IMR-90 (cell line): Measurements from ENCODE around the gene FXN. TPM values are rescaled to one million over a fixed set of nuclear protein-coding genes. Genes with fewer than 3 reads are reported as not detected.

Experiments
- ATAC-seq: fragments of 200-7000 bp; cut with Tn5 transposase; 2 replicates; pipeline ENCODE4 v1.9.1; 2020; ENCODE audit warnings: low read depth, mild to moderate bottlenecking, moderate library complexity
- BruUV-seq: library from RNA; stranded (reverse); fragments of 400-500 nt; replicated peaks from 2 replicates; lab custom pipeline; 2021; lab: Mats Ljungman, UMichigan
- CTCF ChIA-PET: fragments of 300-600 bp; formaldehyde crosslinking; extraction: SDS; loops from one replicate; lab custom pipeline; 2021; ENCODE audit warnings: antibody characterized with exemption; lab: Yijun Ruan, JAX
- POLR2A ChIA-PET: fragments of 300-600 bp; sonication (Branson Sonifier 250); formaldehyde crosslinking; loops from one replicate; lab custom pipeline; 2022; ENCODE audit warnings: antibody characterized with exemption; ENCODE audit not compliant: unreplicated experiment; lab: Charles Lee
- DNase-seq: peaks from one replicate; pipeline ENCODE4 v3.0.0; 2013
- H2AFZ ChIP-seq: replicated peaks from 2 replicates; pipeline ENCODE3; 2013; ENCODE audit warnings: low read length, mild to moderate bottlenecking; ENCODE audit not compliant: poor library complexity
- H2AK5ac ChIP-seq: 2 replicates; pipeline ENCODE4 v1.6.1; 2013; ENCODE audit warnings: low read depth, low read length, inconsistent platforms
- H2AK9ac ChIP-seq: replicated peaks from 2 replicates; pipeline ENCODE3; 2013; ENCODE audit warnings: mild to moderate bottlenecking, low read depth, low read length, moderate library complexity; ENCODE audit not compliant: poor library complexity
- H2BK120ac ChIP-seq: 2 replicates; pipeline ENCODE4 v1.6.1; 2013; ENCODE audit warnings: low read depth, low read length, inconsistent platforms
- H2BK15ac ChIP-seq: 3 replicates; pipeline ENCODE4 v1.6.1; 2013; ENCODE audit warnings: low read depth, low read length, inconsistent platforms
- H2BK20ac ChIP-seq: 2 replicates; pipeline ENCODE4 v1.6.1; 2013; ENCODE audit warnings: low read depth, mild to moderate bottlenecking, inconsistent platforms, low read length, moderate library complexity
- H2BK5ac ChIP-seq: 2 replicates; pipeline ENCODE4 v1.6.1; 2013; ENCODE audit warnings: mild to moderate bottlenecking, low read depth, low read length, inconsistent platforms; ENCODE audit not compliant: poor library complexity, severe bottlenecking
- H3K14ac ChIP-seq: replicated peaks from 2 replicates; pipeline ENCODE4 v1.6.1; 2013; ENCODE audit warnings: low read depth, low read length, inconsistent platforms
- H3K18ac ChIP-seq: 2 replicates; pipeline ENCODE4 v1.6.1; 2013; ENCODE audit warnings: low read depth, low read length, control low read depth
- H3K23ac ChIP-seq: 2 replicates; pipeline ENCODE4 v1.6.1; 2013; ENCODE audit warnings: low read depth, low read length, inconsistent platforms
- H3K27ac ChIP-seq: 2 replicates; pipeline ENCODE4 v1.5.1; 2013; ENCODE audit warnings: mild to moderate bottlenecking, control low read depth, low read length; ENCODE audit not compliant: insufficient read depth
- H3K27me3 ChIP-seq: 2 replicates; pipeline ENCODE4 v1.6.1; 2013; ENCODE audit warnings: low read length; ENCODE audit not compliant: control insufficient read depth, insufficient read depth
- H3K36me3 ChIP-seq: 2 replicates; pipeline ENCODE4 v1.6.1; 2013; ENCODE audit warnings: low read length, mixed read lengths; ENCODE audit not compliant: control insufficient read depth, insufficient read depth
- H3K4ac ChIP-seq: 2 replicates; pipeline ENCODE4 v1.6.1; 2013; ENCODE audit warnings: low read depth, low read length, inconsistent platforms
- H3K4me1 ChIP-seq: 2 replicates; pipeline ENCODE4 v1.6.1; 2013; ENCODE audit warnings: low read length, mixed read lengths; ENCODE audit not compliant: control insufficient read depth, insufficient read depth
- H3K4me2 ChIP-seq: 2 replicates; pipeline ENCODE4 v1.6.1; 2013; ENCODE audit warnings: low read depth, mild to moderate bottlenecking, control low read depth, low read length, moderate library complexity
- H3K4me3 ChIP-seq: 2 replicates; pipeline ENCODE4 v1.5.1; 2013; ENCODE audit warnings: low read depth, mild to moderate bottlenecking, control low read depth, low read length, moderate library complexity; ENCODE audit not compliant: insufficient read depth
- H3K56ac ChIP-seq: 2 replicates; pipeline ENCODE4 v1.6.1; 2013; ENCODE audit warnings: low read length, inconsistent platforms; ENCODE audit not compliant: insufficient read depth; ENCODE audit errors: extremely low read depth
- H3K79me1 ChIP-seq, 2 experiments: 2 replicates each; pipeline ENCODE4 v1.6.1; 2013; ENCODE audit warnings: low read length in 2 of 2, inconsistent platforms in 1 of 2, low read depth in 1 of 2
- H3K9ac ChIP-seq: 2 replicates; pipeline ENCODE4 v1.6.1; 2013; ENCODE audit warnings: low read depth, low read length, control low read depth
- H3K9me1 ChIP-seq: 2 replicates; pipeline ENCODE4 v1.6.1; 2013; ENCODE audit warnings: low read length, inconsistent platforms; ENCODE audit not compliant: insufficient read depth
- H3K9me3 ChIP-seq: 2 replicates; pipeline ENCODE4 v1.6.1; 2013; ENCODE audit warnings: low read length; ENCODE audit not compliant: control insufficient read depth, insufficient read depth
- H4K20me1 ChIP-seq: 2 replicates; pipeline ENCODE4 v1.6.1; 2013; ENCODE audit warnings: low read length, inconsistent platforms; ENCODE audit not compliant: insufficient read depth
- H4K5ac ChIP-seq: 2 replicates; pipeline ENCODE4 v1.6.1; 2013; ENCODE audit warnings: mild to moderate bottlenecking, low read depth, low read length, control low read depth
- H4K8ac ChIP-seq, 2 experiments: 2 replicates each; pipeline ENCODE4 v1.6.1; 2013; ENCODE audit warnings: low read depth in 2 of 2, low read length in 2 of 2, control low read depth in 1 of 2, inconsistent platforms in 1 of 2
- H4K91ac ChIP-seq: 2 replicates; pipeline ENCODE4 v1.6.1; 2013; ENCODE audit warnings: low read depth, low read length, inconsistent platforms; ENCODE audit not compliant: insufficient read depth
- BHLHE40 ChIP-seq: fragments of 150-350 bp; IDR thresholded peaks from 2 replicates; pipeline ENCODE4 v1.6.1; 2016; ENCODE audit warnings: mild to moderate bottlenecking, low read depth, low read length
- CEBPB ChIP-seq: IDR thresholded peaks from 2 replicates; pipeline ENCODE4 v1.6.1; 2012; ENCODE audit warnings: low read depth, low read length, improper control_type of control experiment
- ELK1 ChIP-seq: fragments of 150-350 bp; IDR thresholded peaks from 2 replicates; pipeline ENCODE4 v1.6.1; 2016; ENCODE audit warnings: low read depth, mild to moderate bottlenecking, low read length, moderate library complexity, borderline replicate concordance
- FOS ChIP-seq: fragments of 150-350 bp; IDR thresholded peaks from 2 replicates; pipeline ENCODE4 v1.6.1; 2016; ENCODE audit warnings: low read depth, low read length
- MAFK ChIP-seq: IDR thresholded peaks from 2 replicates; pipeline ENCODE4 v1.6.1; 2012; ENCODE audit warnings: low read depth, low read length, improper control_type of control experiment
- MAZ ChIP-seq: IDR thresholded peaks from 2 replicates; pipeline ENCODE4 v1.6.1; 2012; ENCODE audit warnings: low read depth, mild to moderate bottlenecking, low read length, improper control_type of control experiment, moderate library complexity, borderline replicate concordance
- MXI1 ChIP-seq: IDR thresholded peaks from 2 replicates; pipeline ENCODE4 v1.6.1; 2012; ENCODE audit warnings: low read depth, mild to moderate bottlenecking, low read length, moderate library complexity, borderline replicate concordance
- NFE2L2 ChIP-seq: fragments of 150-350 bp; IDR thresholded peaks from 2 replicates; pipeline ENCODE4 v1.6.1; 2016; ENCODE audit warnings: low read depth, mild to moderate bottlenecking, low read length
- POLR2A ChIP-seq: IDR thresholded peaks from 2 replicates; pipeline ENCODE4 v1.6.1; 2012; ENCODE audit warnings: mild to moderate bottlenecking, low read depth, low read length
- RFX5 ChIP-seq: IDR thresholded peaks from 2 replicates; pipeline ENCODE4 v1.8.0; 2012; ENCODE audit warnings: low read depth, mild to moderate bottlenecking, low read length, moderate library complexity
- dilution Hi-C: fragments of 300-500 bp; cut with HindIII; formaldehyde crosslinking; loops from one replicate; pipeline ENCODE4 v1.14.3; 2018; ENCODE audit warnings: low sequenced_read_pairs; ENCODE audit not compliant: unreplicated experiment
- in situ Hi-C: fragments of 300-500 bp; cut with MboI; formaldehyde crosslinking; loops from 3 replicates; pipeline ENCODE4 v1.14.3; 2019; ENCODE audit warnings: low sequenced_read_pairs, inconsistent platforms, mixed read lengths
- intact Hi-C: fragments of 100-400 bp; cut with micrococcal nuclease; formaldehyde crosslinking; loops from 2 replicates; pipeline ENCODE4 v1.10.0; 2022
- polyA plus RNA-seq, 3 experiments: library from polyadenylated mRNA; depleted of rRNA; stranded (reverse); fragments of >200 nt; gene quantifications; 2 replicates each; pipeline ENCODE4 v1.2.3, GENCODE V29; 2012; ENCODE audit warnings: low replicate concordance in 1 of 3
- total RNA-seq: library from RNA; depleted of rRNA; stranded (reverse); fragments of >200 nt; gene quantifications from 2 replicates; pipeline ENCODE4 v1.2.3, GENCODE V29; 2012
- TF ChIP-seq, protein P1 (sequence below): conservative IDR thresholded peaks from 2 replicates; pipeline ENCODE4 v1.5.1; 2012; ENCODE audit warnings: mild to moderate bottlenecking, low read depth, low read length, improper control_type of control experiment

Gene FXN
- total and polyA plus RNA-seq, 2 of the 4 experiments (the other 2 are of a cell fraction) = 3.9 to 18.1 TPM

- Histone ChIP-seq H3K27me3 (peaks cover 6% of the 10 kb centered on the region; the same call in 1 of the 2 replicates), H3K9me1 (no peaks in the 10 kb centered on the region), H2BK5ac (no peak overlapping the region), H2BK15ac (no peak overlapping the region), H4K8ac (no peak overlapping the region), H3K9ac (no peak overlapping the region), H4K91ac (no peak overlapping the region), H4K20me1 (no peaks in the 10 kb centered on the region), H2BK120ac (no peak overlapping the region), H3K23ac (no peak overlapping the region), H3K18ac (no peak overlapping the region), H3K36me3 (no peaks in the 10 kb centered on the region), H2BK20ac (no peak overlapping the region), H3K4me2 (no peak overlapping the region), H3K27ac (no peak overlapping the region), H3K14ac (no peak overlapping the region), H2AFZ (no peak overlapping the region), H3K79me1 (no peaks in the 10 kb centered on the region), H2AK5ac (no peak overlapping the region), H2AK9ac (no peak overlapping the region), H3K4me3 (no peak overlapping the region), H3K56ac (no peak overlapping the region), H4K5ac (no peak overlapping the region), H3K9me3 (no peaks in the 10 kb centered on the region), H3K4ac (no peak overlapping the region), H3K4me1 (no peaks in the 10 kb centered on the region)
- dilution Hi-C loops = no loop called here
- ChIA-PET CTCF (no interaction called here), POLR2A (no interaction called here)
- in situ Hi-C loops = no loop called here
- DNase-seq (no peak), ATAC-seq (no peak)
- intact Hi-C loops = loop anchor here (10.0 kb wide), 1 partner anchor 325 kb away; the partner anchor contains the start of gene PIP5K1B
- TF ChIP-seq RFX5 (no peak), ELK1 (no peak), MAFK (no peak), POLR2A (no peak), BHLHE40 (no peak), CEBPB (no peak), FOS (no peak), NFE2L2 (no peak), MAZ (no peak), MXI1 (no peak)
- TF ChIP-seq, protein P1, sequence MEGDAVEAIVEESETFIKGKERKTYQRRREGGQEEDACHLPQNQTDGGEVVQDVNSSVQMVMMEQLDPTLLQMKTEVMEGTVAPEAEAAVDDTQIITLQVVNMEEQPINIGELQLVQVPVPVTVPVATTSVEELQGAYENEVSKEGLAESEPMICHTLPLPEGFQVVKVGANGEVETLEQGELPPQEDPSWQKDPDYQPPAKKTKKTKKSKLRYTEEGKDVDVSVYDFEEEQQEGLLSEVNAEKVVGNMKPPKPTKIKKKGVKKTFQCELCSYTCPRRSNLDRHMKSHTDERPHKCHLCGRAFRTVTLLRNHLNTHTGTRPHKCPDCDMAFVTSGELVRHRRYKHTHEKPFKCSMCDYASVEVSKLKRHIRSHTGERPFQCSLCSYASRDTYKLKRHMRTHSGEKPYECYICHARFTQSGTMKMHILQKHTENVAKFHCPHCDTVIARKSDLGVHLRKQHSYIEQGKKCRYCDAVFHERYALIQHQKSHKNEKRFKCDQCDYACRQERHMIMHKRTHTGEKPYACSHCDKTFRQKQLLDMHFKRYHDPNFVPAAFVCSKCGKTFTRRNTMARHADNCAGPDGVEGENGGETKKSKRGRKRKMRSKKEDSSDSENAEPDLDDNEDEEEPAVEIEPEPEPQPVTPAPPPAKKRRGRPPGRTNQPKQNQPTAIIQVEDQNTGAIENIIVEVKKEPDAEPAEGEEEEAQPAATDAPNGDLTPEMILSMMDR = no peak
- no TSS peak for BruUV-seq
Measured at GRCh38 chr9:69029535-69029934, 6.0 kb upstream of the FXN start.
